Stimulated activated memory B cell treated with anti-CD40 and anti-IgM and Interleukin-4, amounts not matched to agents 10 μg/mL and 1 μg/mL and 100 μg/mL, for 72 hours (primary cell): Measurements from ENCODE around the gene ACRBP.
A peak's percentile ranks its signal among the peaks of the same experiment; 100 is the strongest.

Source experiments
- ATAC-seq: fragments of 150-1000 bp; cut with Tn5 transposase; 2 replicates; pipeline ENCODE4 v1.10.0; 2021
- H3K27ac Mint-ChIP-seq: one replicate; pipeline ENCODE4 v1.8.0; 2022; ENCODE audit warnings: mild to moderate bottlenecking, mixed read lengths
- H3K27me3 Mint-ChIP-seq: one replicate; pipeline ENCODE4 v1.8.0; 2022; ENCODE audit warnings: mixed read lengths
- H3K36me3 Mint-ChIP-seq: one replicate; pipeline ENCODE4 v1.8.0; 2022; ENCODE audit warnings: mixed read lengths
- H3K4me1 Mint-ChIP-seq: one replicate; pipeline ENCODE4 v1.8.0; 2022; ENCODE audit warnings: mixed read lengths
- H3K4me3 Mint-ChIP-seq: one replicate; pipeline ENCODE4 v1.8.0; 2022; ENCODE audit warnings: mild to moderate bottlenecking, moderate library complexity, mixed read lengths
- H3K9me3 Mint-ChIP-seq: one replicate; pipeline ENCODE4 v1.8.0; 2022; ENCODE audit warnings: mixed read lengths

The ACRBP gene

GRCh38 chr12:6647083-6647604, at the start of gene ACRBP:
Gene ACRBP (minus strand): TSS chr12:6647432. CDS start chr12:6647366, 66 bp downstream.
- peak within 1 kb of the TSS; percentile 90 for H3K27ac Mint-ChIP-seq
- H3K9me3 Mint-ChIP-seq, result peaks cover 6% of the 10 kb centered on the region
- H3K36me3 Mint-ChIP-seq, result peaks cover 32% of the 10 kb centered on the region
- peaks cover 45% of the 10 kb centered on the region for H3K4me1 Mint-ChIP-seq
- no peaks in the 10 kb centered on the region for H3K27me3 Mint-ChIP-seq
- peak; percentile 79 for ATAC-seq
- peak within 1 kb of the TSS; percentile 86 for H3K4me3 Mint-ChIP-seq

GRCh38 chr12:6695313-6696045, 48.2 kb upstream of the ACRBP start:
- Mint-ChIP-seq H3K9me3 (no peaks in the 10 kb centered on the region), H3K4me1 (peaks cover 74% of the 10 kb centered on the region), H3K36me3 (peaks cover 4% of the 10 kb centered on the region), H3K27ac (no peak overlapping the region), H3K4me3 (no peak overlapping the region), H3K27me3 (peaks cover 14% of the 10 kb centered on the region)
- ATAC-seq, result peak; percentile 40

GRCh38 chr12:6694701-6695100, 47.5 kb upstream of the ACRBP start:
- no peak for ATAC-seq
- peaks cover 11% of the 10 kb centered on the region for H3K27me3 Mint-ChIP-seq
- peaks cover 4% of the 10 kb centered on the region for H3K36me3 Mint-ChIP-seq
- H3K4me1 Mint-ChIP-seq, result peaks cover 77% of the 10 kb centered on the region
- no peaks in the 10 kb centered on the region for H3K9me3 Mint-ChIP-seq
- H3K4me3 Mint-ChIP-seq, result no peak overlapping the region
- peak overlapping the region; percentile 21 for H3K27ac Mint-ChIP-seq

DNA sequence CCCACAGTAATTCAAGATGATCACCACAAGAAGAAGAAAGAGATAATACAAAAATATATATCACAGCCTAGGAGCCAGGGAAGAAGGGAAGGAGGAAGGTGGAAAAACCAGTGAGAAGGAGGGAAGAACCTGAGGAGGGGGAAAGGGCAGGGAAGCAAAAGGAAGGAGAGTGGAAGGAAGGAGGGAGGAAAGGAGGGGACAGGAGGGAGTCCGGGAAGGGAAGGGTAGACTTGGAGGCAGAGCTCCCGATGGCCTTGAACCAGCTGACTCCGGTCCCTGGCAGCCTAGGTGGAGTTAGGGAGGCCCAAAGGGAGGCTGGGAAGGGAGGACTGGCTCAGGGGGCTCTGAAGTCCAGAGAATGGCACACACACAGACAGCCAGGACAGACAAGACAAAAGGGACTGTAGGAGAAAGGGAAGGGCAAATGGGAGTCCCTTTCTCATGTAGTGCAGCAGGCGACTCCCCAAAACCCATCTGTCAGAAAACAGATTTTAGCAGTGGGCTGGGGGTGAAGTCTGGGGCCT, 46.7 kb upstream of the ACRBP start:
- Mint-ChIP-seq H3K27ac (peak overlapping the region; percentile 21), H3K27me3 (peaks cover 3% of the 10 kb centered on the region), H3K36me3 (peaks cover 5% of the 10 kb centered on the region), H3K4me1 (peaks cover 70% of the 10 kb centered on the region), H3K4me3 (no peak overlapping the region), H3K9me3 (no peaks in the 10 kb centered on the region)
- no peak for ATAC-seq

DNA sequence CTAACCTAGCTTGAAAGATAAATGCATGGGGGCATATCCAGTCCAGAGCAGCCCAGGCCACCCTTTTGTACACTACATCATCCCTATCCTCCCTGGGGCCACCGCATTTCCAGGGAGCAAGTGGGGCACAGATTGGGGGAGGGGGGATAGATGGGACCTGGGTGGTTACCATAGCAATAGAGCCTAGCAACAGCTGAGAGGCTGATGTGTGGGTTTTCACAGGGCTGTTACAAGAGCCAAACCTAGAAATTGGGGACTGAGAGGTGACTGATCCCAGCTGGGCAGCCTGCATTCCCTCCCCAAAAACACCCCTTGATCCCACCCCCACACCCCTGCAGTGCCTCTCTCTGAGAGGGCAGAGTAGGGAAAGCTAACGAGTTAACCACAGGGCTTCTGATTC, 45.7 kb upstream of the ACRBP start:
- peaks cover 13% of the 10 kb centered on the region for H3K36me3 Mint-ChIP-seq
- no peak overlapping the region for H3K27ac Mint-ChIP-seq
- H3K27me3 Mint-ChIP-seq, result no peaks in the 10 kb centered on the region
- H3K4me1 Mint-ChIP-seq, result peaks cover 73% of the 10 kb centered on the region
- no peak overlapping the region for H3K4me3 Mint-ChIP-seq
- ATAC-seq, result no peak
- no peaks in the 10 kb centered on the region for H3K9me3 Mint-ChIP-seq

- peaks cover 27% of the 10 kb centered on the region for H3K36me3 Mint-ChIP-seq
- H3K27me3 Mint-ChIP-seq, result no peaks in the 10 kb centered on the region
- peaks cover 75% of the 10 kb centered on the region for H3K4me1 Mint-ChIP-seq
- no peak overlapping the region for H3K27ac Mint-ChIP-seq
- H3K4me3 Mint-ChIP-seq, result peak overlapping the region; percentile 10
- H3K9me3 Mint-ChIP-seq, result no peaks in the 10 kb centered on the region
- ATAC-seq, result no peak
Observed at GRCh38 chr12:6691473-6691872, 44.2 kb upstream of the ACRBP start.

DNA sequence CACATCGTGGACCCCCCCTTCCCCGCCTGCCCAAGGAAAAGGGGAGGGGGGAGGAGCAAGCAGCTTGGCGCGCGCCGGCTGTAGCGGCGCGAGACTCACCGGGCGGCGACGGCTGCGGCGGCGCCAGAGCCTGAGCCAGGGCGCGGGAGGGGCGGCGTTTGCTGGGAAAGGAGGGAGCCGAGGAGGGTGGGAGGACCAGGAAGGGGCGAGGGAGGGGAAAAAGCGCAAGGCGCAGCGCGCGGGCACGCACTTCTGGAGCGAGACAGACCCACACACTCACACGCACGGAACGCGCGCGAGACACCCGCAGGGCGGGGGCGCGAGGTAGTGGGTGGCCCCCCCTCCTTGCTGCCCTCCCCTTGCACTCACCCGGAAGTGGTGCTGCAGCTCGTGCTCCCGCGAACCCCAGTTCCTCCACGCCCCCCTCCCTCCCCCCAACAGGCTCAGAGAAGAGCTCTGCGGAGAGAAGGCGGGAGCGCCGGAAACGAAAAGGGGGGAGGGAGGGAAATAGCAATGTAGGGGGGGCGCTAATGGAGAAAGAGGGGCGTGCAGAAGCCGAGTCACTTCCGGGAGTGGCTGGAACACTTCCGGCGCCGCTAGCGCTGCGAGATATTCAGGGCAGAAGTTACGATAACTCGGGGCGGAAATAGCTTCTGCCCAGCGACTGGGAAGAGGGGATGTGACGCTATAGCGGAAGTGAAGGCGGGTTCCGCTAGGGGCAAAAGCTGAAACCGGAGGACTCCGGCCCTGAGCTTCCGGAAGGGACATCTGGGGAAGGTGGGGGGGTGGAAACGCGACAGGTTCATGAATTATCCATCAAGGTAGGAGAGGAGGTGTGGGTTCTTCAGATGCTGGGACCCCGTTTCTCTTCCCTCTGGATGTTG, 42.0 kb upstream of the ACRBP start, which contains the start of gene ZNF384:
Gene ZNF384 (minus strand): TSS at position 377 of the 884 bp plus-strand sequence. CDS start 9,855 bp downstream, outside the sequence.
- H3K4me3 Mint-ChIP-seq, result peak within 1 kb of the TSS; percentile 96
- no peaks in the 10 kb centered on the region for H3K27me3 Mint-ChIP-seq
- H3K27ac Mint-ChIP-seq, result peak within 1 kb of the TSS; percentile 96
- H3K36me3 Mint-ChIP-seq, result peaks cover 42% of the 10 kb centered on the region
- H3K4me1 Mint-ChIP-seq, result peaks cover 73% of the 10 kb centered on the region
- H3K9me3 Mint-ChIP-seq, result no peaks in the 10 kb centered on the region
- ATAC-seq, result peak; percentile 92

DNA sequence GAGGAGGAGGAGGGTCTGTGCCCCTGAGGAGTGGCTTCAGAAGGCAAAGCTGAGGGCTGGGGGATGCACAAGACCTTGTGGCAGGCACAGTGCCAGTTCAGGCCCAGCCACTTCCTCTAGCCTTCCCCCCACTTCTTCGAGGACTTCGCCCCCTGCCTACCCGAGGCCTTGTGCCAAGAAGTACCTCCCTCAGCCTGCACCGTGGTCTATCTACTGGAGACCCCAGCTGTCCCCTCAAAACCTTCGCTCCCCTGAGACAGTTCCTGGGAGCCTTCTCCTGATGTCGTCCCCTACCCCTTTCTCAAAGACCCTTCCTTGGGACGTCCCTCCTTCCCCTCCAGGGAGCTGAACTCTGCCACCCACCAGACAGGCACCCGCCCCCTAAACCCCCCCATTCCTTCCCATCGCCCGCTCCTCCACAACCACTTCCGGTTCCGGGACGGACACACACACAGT, 41.3 kb upstream of the ACRBP start:
- H3K9me3 Mint-ChIP-seq, result no peaks in the 10 kb centered on the region
- peak; percentile 13 for ATAC-seq
- H3K4me3 Mint-ChIP-seq, result peak overlapping the region; percentile 96
- H3K36me3 Mint-ChIP-seq, result peaks cover 42% of the 10 kb centered on the region
- no peaks in the 10 kb centered on the region for H3K27me3 Mint-ChIP-seq
- H3K4me1 Mint-ChIP-seq, result peaks cover 67% of the 10 kb centered on the region
- H3K27ac Mint-ChIP-seq, result peak overlapping the region; percentile 96

DNA sequence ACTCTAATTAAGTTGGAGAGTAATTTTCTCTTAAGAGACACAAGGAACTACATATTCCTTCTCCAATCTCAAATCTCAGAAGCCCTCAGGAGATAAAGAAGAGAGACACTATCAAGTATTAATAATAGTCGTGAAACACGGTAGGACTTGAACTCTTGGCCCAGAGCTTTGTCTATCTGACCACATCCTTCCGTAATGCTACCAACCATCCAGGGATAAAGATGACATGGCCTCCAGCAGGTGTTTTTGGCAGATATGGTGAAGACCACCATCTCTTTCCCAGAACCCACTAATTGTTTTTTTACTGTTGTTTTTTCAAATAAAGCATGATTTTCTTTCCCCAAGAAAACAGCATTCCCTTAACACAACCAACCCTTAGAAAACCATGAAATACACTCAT, 38.6 kb upstream of the ACRBP start:
- peak overlapping the region; percentile 96 for H3K27ac Mint-ChIP-seq
- H3K36me3 Mint-ChIP-seq, result peaks cover 49% of the 10 kb centered on the region
- peaks cover 63% of the 10 kb centered on the region for H3K4me1 Mint-ChIP-seq
- H3K4me3 Mint-ChIP-seq, result no peak overlapping the region
- no peaks in the 10 kb centered on the region for H3K27me3 Mint-ChIP-seq
- no peaks in the 10 kb centered on the region for H3K9me3 Mint-ChIP-seq
- ATAC-seq, result no peak

GRCh38 chr12:6684609-6685008, 37.4 kb upstream of the ACRBP start:
- H3K4me3 Mint-ChIP-seq, result no peak overlapping the region
- peaks cover 57% of the 10 kb centered on the region for H3K4me1 Mint-ChIP-seq
- H3K27ac Mint-ChIP-seq, result peak overlapping the region; percentile 64
- no peak for ATAC-seq
- no peaks in the 10 kb centered on the region for H3K27me3 Mint-ChIP-seq
- H3K36me3 Mint-ChIP-seq, result peaks cover 49% of the 10 kb centered on the region
- H3K9me3 Mint-ChIP-seq, result no peaks in the 10 kb centered on the region

GRCh38 chr12:6676962-6677361, 29.7 kb upstream of the ACRBP start:
- Mint-ChIP-seq H3K36me3 (peaks cover 63% of the 10 kb centered on the region), H3K9me3 (no peaks in the 10 kb centered on the region), H3K4me1 (peaks cover 2% of the 10 kb centered on the region), H3K27me3 (no peaks in the 10 kb centered on the region), H3K27ac (no peak overlapping the region), H3K4me3 (no peak overlapping the region)
- ATAC-seq, result no peak

DNA sequence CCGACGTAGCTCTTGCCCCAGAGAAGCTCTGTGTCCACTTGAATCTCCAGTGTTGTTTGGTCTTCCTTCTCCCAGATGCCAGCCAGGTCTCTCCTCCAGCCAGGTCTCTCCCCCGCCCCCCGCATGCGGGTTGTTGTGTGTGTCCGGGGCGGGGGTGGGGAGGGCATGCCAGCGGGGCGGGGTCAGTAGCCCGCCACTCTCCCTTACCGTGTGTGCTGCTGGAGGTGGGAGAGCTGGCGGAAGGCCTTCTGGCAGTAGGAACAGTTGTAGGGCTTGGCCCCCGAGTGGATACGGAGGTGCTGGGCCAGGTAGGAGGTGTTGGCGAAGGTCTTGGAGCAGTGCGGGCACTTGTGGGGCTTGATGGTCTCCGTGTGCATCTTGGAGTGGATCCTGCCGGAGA, 24.9 kb upstream of the ACRBP start:
- ATAC-seq, result no peak
- H3K27me3 Mint-ChIP-seq, result no peaks in the 10 kb centered on the region
- no peak overlapping the region for H3K4me3 Mint-ChIP-seq
- H3K4me1 Mint-ChIP-seq, result no peaks in the 10 kb centered on the region
- no peak overlapping the region for H3K27ac Mint-ChIP-seq
- peaks cover 82% of the 10 kb centered on the region for H3K36me3 Mint-ChIP-seq
- no peaks in the 10 kb centered on the region for H3K9me3 Mint-ChIP-seq

DNA sequence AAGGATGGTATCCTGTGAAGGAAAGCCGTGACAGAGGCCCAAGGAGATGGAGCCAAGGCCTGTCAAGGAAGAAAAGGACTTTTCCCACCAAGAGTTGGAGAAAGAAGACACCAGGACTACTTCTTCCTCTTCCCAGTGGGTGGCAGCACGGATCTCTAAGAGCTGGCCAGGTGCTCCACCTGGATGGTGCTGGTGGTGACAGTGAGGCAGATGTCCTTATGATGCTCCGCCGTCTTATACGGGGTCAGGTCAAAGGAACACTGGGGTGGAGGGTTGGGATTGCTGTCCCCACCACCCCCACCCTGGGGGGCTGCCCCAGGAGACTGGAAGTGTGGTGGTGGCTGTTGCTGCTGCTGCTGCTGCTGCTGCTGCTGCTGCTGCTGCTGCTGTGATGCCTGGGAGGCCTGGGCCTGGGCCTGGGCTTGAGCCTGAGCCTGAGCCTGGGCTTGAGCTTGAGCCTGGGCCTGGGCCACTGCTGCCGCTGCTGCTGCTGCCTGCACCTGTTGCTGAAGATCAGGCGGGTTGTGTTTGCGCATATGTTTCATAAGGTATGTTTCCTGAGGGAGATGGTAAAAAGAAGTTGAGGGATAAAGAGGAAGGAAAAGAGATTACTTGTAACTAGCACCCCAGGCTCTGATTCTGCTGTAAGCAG, 20.5 kb upstream of the ACRBP start:
- Mint-ChIP-seq H3K27ac (no peak overlapping the region), H3K4me1 (peaks cover 12% of the 10 kb centered on the region), H3K36me3 (peaks cover 58% of the 10 kb centered on the region), H3K4me3 (no peak overlapping the region), H3K9me3 (no peaks in the 10 kb centered on the region), H3K27me3 (no peaks in the 10 kb centered on the region)
- no peak for ATAC-seq

GRCh38 chr12:6666211-6666610, 19.0 kb upstream of the ACRBP start:
- ATAC-seq, result no peak
- H3K36me3 Mint-ChIP-seq, result peaks cover 43% of the 10 kb centered on the region
- peak overlapping the region; percentile 32 for H3K27ac Mint-ChIP-seq
- H3K4me1 Mint-ChIP-seq, result peaks cover 23% of the 10 kb centered on the region
- H3K27me3 Mint-ChIP-seq, result no peaks in the 10 kb centered on the region
- H3K4me3 Mint-ChIP-seq, result no peak overlapping the region
- no peaks in the 10 kb centered on the region for H3K9me3 Mint-ChIP-seq

- no peak overlapping the region for H3K4me3 Mint-ChIP-seq
- H3K4me1 Mint-ChIP-seq, result peaks cover 23% of the 10 kb centered on the region
- no peaks in the 10 kb centered on the region for H3K9me3 Mint-ChIP-seq
- H3K36me3 Mint-ChIP-seq, result peaks cover 33% of the 10 kb centered on the region
- H3K27me3 Mint-ChIP-seq, result no peaks in the 10 kb centered on the region
- no peak overlapping the region for H3K27ac Mint-ChIP-seq
- ATAC-seq, result no peak
Observed at GRCh38 chr12:6664902-6665301, 17.7 kb upstream of the ACRBP start.
